ENCODE results near the gene SCGB1A1.

- TF ChIP-seq ZNF274 (IDR thresholded peaks at IDR 0.05; ENCODE audit: low read depth, low read length) (no peak), YY1 (IDR thresholded peaks at IDR 0.05; ENCODE audit: insufficient read depth, insufficient read length) (no peak)
Measured at GRCh38 chr11:62437616-62438015, 18.8 kb downstream of the SCGB1A1 start.
